Ishikawa (cell line): ENCODE measurements around the gene SETD6.

Source experiments
- CEBPB ChIP-seq: IDR thresholded peaks from 2 replicates; pipeline ENCODE4 v1.6.1; 2012
- CREB1 ChIP-seq: IDR thresholded peaks from 2 replicates; pipeline ENCODE4 v1.6.1; 2012; ENCODE audit warnings: low read depth
- EGR1 ChIP-seq: IDR thresholded peaks from 2 replicates; pipeline ENCODE4 v1.6.1; 2012
- EP300 ChIP-seq: IDR thresholded peaks from 2 replicates; pipeline ENCODE4 v1.6.1; 2012; ENCODE audit warnings: borderline replicate concordance
- FOXM1 ChIP-seq: IDR thresholded peaks from 2 replicates; pipeline ENCODE4 v1.6.1; 2012; ENCODE audit warnings: low read depth, borderline replicate concordance
- MAX ChIP-seq: IDR thresholded peaks from 2 replicates; pipeline ENCODE4 v1.6.1; 2012
- NFIC ChIP-seq: IDR thresholded peaks from 2 replicates; pipeline ENCODE4 v1.6.1; 2012
- RAD21 ChIP-seq: IDR thresholded peaks from 2 replicates; pipeline ENCODE4 v1.6.1; 2012; ENCODE audit warnings: low read depth
- REST ChIP-seq: IDR thresholded peaks from 2 replicates; pipeline ENCODE4 v1.6.1; 2012; ENCODE audit warnings: low read depth, mild to moderate bottlenecking
- TAF1 ChIP-seq: IDR thresholded peaks from 2 replicates; pipeline ENCODE4 v1.6.1; 2012; ENCODE audit warnings: low read depth, mild to moderate bottlenecking
- TCF12 ChIP-seq: IDR thresholded peaks from 2 replicates; pipeline ENCODE4 v1.6.1; 2012; ENCODE audit warnings: low read depth
- TEAD4 ChIP-seq: IDR thresholded peaks from 2 replicates; pipeline ENCODE4 v1.6.1; 2012
- USF1 ChIP-seq: IDR thresholded peaks from 2 replicates; pipeline ENCODE4 v1.6.1; 2012
- YY1 ChIP-seq: IDR thresholded peaks from 2 replicates; pipeline ENCODE4 v1.6.1; 2012; ENCODE audit warnings: low read depth
- ZBTB7A ChIP-seq: IDR thresholded peaks from 2 replicates; pipeline ENCODE4 v1.6.1; 2012; ENCODE audit warnings: low read depth

SETD6 gene

GRCh38 chr16:58537124-58537906 lies 22.0 kb downstream of the SETD6 start:
- no peak for TF ChIP-seq TAF1

GRCh38 chr16:58541711-58542110 lies 26.4 kb downstream of the SETD6 start:
- TF ChIP-seq CEBPB (no peak), TEAD4 (no peak), USF1 (no peak), RAD21 (no peak), YY1 (no peak), ZBTB7A (no peak), FOXM1 (no peak), MAX (no peak), EP300 (no peak), EGR1 (no peak), CREB1 (no peak), NFIC (no peak), TCF12 (no peak), TAF1 (no peak), REST (no peak)

- TF ChIP-seq TCF12 (no peak), CREB1 (no peak), TEAD4 (no peak), TAF1 (no peak), MAX (no peak), ZBTB7A (no peak), USF1 (no peak), NFIC (no peak), EGR1 (no peak), RAD21 (no peak)
Observed at GRCh38 chr16:58542291-58542690, 27.0 kb downstream of the SETD6 start.

- TF ChIP-seq TEAD4 (no peak), CEBPB (no peak), MAX (no peak), RAD21 (no peak), YY1 (no peak), CREB1 (no peak), TAF1 (no peak), USF1 (no peak), TCF12 (no peak)
Observed at GRCh38 chr16:58543685-58544084, 28.4 kb downstream of the SETD6 start.

- no peak for TF ChIP-seq FOXM1
- no peak for TF ChIP-seq USF1
- no peak for TF ChIP-seq REST
- TF ChIP-seq TEAD4 = no peak
- no peak for TF ChIP-seq EP300
- TF ChIP-seq MAX = no peak
- no peak for TF ChIP-seq TCF12
- TF ChIP-seq NFIC = no peak
- TF ChIP-seq ZBTB7A = no peak
Observed at GRCh38 chr16:58548378-58548777, 33.1 kb downstream of the SETD6 start.
